ENCODE results near the gene SDF4. TPM values are rescaled to one million over a fixed set of nuclear protein-coding genes. Genes with fewer than 3 reads are reported as not detected.

The SDF4 gene
- total RNA-seq, 2 donors from 2014 or later, result 157 to 230 TPM

- peak overlapping the region; percentile 60 for H3K4me3 ChIP-seq
- H3K27me3 ChIP-seq (replicated peaks; ENCODE audit: insufficient read depth), result peaks cover 4% of the 10 kb centered on the region
- H3K36me3 ChIP-seq, result no peaks in the 10 kb centered on the region
- no peak for ATAC-seq (ENCODE audit: insufficient number of reproducible peaks, low FRiP score, low read depth)
- no peak for DNase-seq (ENCODE audit: low spot score)
- H3K4me1 ChIP-seq (ENCODE audit: control insufficient read depth in 1 of 2, low read depth in 2 of 2), result peaks cover 8 to 13% of the 10 kb centered on the region in 2 donors
- H3K27ac ChIP-seq, result no peak overlapping the region
- H3K9me3 ChIP-seq, result no peaks in the 10 kb centered on the region
- no peak for TF ChIP-seq CTCF (IDR thresholded peaks at IDR 0.05)
Measured at GRCh38 chr1:1208713-1209433, 22.9 kb downstream of the SDF4 start.

GRCh38 chr1:1207571-1207892 is 24.3 kb downstream of the SDF4 start:
- peaks cover 4% of the 10 kb centered on the region for H3K27me3 ChIP-seq (replicated peaks; ENCODE audit: insufficient read depth)
- no peaks in the 10 kb centered on the region for H3K9me3 ChIP-seq
- TF ChIP-seq CTCF (IDR thresholded peaks at IDR 0.05), result no peak
- ATAC-seq (ENCODE audit: insufficient number of reproducible peaks, low FRiP score, low read depth) (no peak), DNase-seq (ENCODE audit: low spot score) (no peak)
- H3K4me1 ChIP-seq (ENCODE audit: control insufficient read depth in 1 of 2, low read depth in 2 of 2), result peaks cover 8 to 13% of the 10 kb centered on the region in 2 donors
- no peaks in the 10 kb centered on the region for H3K36me3 ChIP-seq
- H3K27ac ChIP-seq, result no peak overlapping the region
- H3K4me3 ChIP-seq, result no peak overlapping the region

GRCh38 chr1:1206966-1207531 is 24.8 kb downstream of the SDF4 start:
- TF ChIP-seq CTCF (IDR thresholded peaks at IDR 0.05), result no peak
- H3K27ac ChIP-seq, result no peak overlapping the region
- peaks cover 4% of the 10 kb centered on the region for H3K27me3 ChIP-seq (replicated peaks; ENCODE audit: insufficient read depth)
- peaks cover 8 to 13% of the 10 kb centered on the region in 2 donors for H3K4me1 ChIP-seq (ENCODE audit: control insufficient read depth in 1 of 2, low read depth in 2 of 2)
- DNase-seq (ENCODE audit: low spot score), result no peak
- no peaks in the 10 kb centered on the region for H3K9me3 ChIP-seq
- no peak overlapping the region for H3K4me3 ChIP-seq
- H3K36me3 ChIP-seq, result no peaks in the 10 kb centered on the region
- ATAC-seq (ENCODE audit: insufficient number of reproducible peaks, low FRiP score, low read depth), result no peak

GRCh38 chr1:1206376-1206965 is 25.3 kb downstream of the SDF4 start, which contains the start of gene TNFRSF18:
TNFRSF18 (minus strand) TSS chr1:1206592; CDS start chr1:1206571, 21 bp downstream.
- H3K36me3 ChIP-seq, result no peaks in the 10 kb centered on the region
- DNase-seq (ENCODE audit: low spot score) (no peak), ATAC-seq (ENCODE audit: insufficient number of reproducible peaks, low FRiP score, low read depth) (no peak)
- no peak for TF ChIP-seq CTCF (IDR thresholded peaks at IDR 0.05)
- H3K4me3 ChIP-seq, result peak within 1 kb of the TSS; percentile 47
- H3K9me3 ChIP-seq, result no peaks in the 10 kb centered on the region
- no peak within 1 kb of the TSS for H3K27ac ChIP-seq
- peaks cover 4% of the 10 kb centered on the region for H3K27me3 ChIP-seq (replicated peaks; ENCODE audit: insufficient read depth)
- peaks cover 8 to 14% of the 10 kb centered on the region in 2 donors for H3K4me1 ChIP-seq (ENCODE audit: control insufficient read depth in 1 of 2, low read depth in 2 of 2)

- no peak for TF ChIP-seq CTCF (IDR thresholded peaks at IDR 0.05)
- Histone ChIP-seq H3K9me3 (no peaks in the 10 kb centered on the region), H3K36me3 (no peaks in the 10 kb centered on the region), H3K27me3 (replicated peaks; ENCODE audit: insufficient read depth) (peaks cover 4% of the 10 kb centered on the region), H3K4me1 (ENCODE audit: control insufficient read depth in 1 of 2, low read depth in 2 of 2) (peaks cover 8 to 20% of the 10 kb centered on the region in 2 donors), H3K27ac (no peak overlapping the region), H3K4me3 (peak overlapping the region; percentile 47)
- no peak for DNase-seq (ENCODE audit: low spot score)
- ATAC-seq (ENCODE audit: insufficient number of reproducible peaks, low FRiP score, low read depth), result no peak
Measured at GRCh38 chr1:1205769-1206375, 25.9 kb downstream of the SDF4 start.
